Urinary bladder (tissue), 4 donors: ENCODE measurements around the gene RHBDL2. TPM values are rescaled to one million over a fixed set of nuclear protein-coding genes. Genes with fewer than 3 reads are reported as not detected.

Experiments used
- DNase-seq: peaks from one replicate; pipeline ENCODE4 v3.0.0-alpha.2; 2015; ENCODE audit errors: extremely low spot score
- H3K27ac ChIP-seq: one replicate; pipeline ENCODE4 v1.5.1; 2013; ENCODE audit warnings: low read depth, mild to moderate bottlenecking, moderate library complexity
- H3K36me3 ChIP-seq: one replicate; pipeline ENCODE4 v1.6.1; 2013; ENCODE audit warnings: mild to moderate bottlenecking, moderate library complexity; ENCODE audit not compliant: insufficient read depth
- H3K4me1 ChIP-seq: one replicate; pipeline ENCODE4 v1.6.1; 2013; ENCODE audit warnings: mild to moderate bottlenecking, moderate library complexity; ENCODE audit not compliant: insufficient read depth
- H3K4me3 ChIP-seq: one replicate; pipeline ENCODE4 v1.5.1; 2013; ENCODE audit warnings: low read depth, low read length
- WGBS: extraction: QIAGEN DNeasy Blood & Tissue Kit; methylation state at CpG from one replicate; pipeline ENCODE4 v1.1.7; 2013; 5-methylcytosine and 5-hydroxymethylcytosine counted together
- polyA plus RNA-seq: library from polyadenylated mRNA; stranded (reverse); fragments of 200-250 nt; gene quantifications from one replicate; pipeline ENCODE4 v1.2.3, GENCODE V29; 2013
- total RNA-seq: library from RNA; depleted of rRNA; stranded (reverse); fragments of >200 nt; gene quantifications from one replicate; pipeline ENCODE4 v1.2.3, GENCODE V29; 2014
- donor health status: healthy with polysubstance abuse.
- donor health status: healthy.

RHBDL2 gene
- total and polyA plus RNA-seq, 2 donors, result 2.9 to 6.3 TPM

- H3K27ac ChIP-seq, result no peak overlapping the region
- 95% methylated on average over 2 of the region's 2 CpGs for WGBS
- no peak for DNase-seq
- no peaks in the 10 kb centered on the region for H3K4me1 ChIP-seq
- H3K36me3 ChIP-seq, result no peaks in the 10 kb centered on the region
- no peak overlapping the region for H3K4me3 ChIP-seq
Observed at GRCh38 chr1:38885092-38885491, 56.5 kb downstream of the RHBDL2 start.

GRCh38 chr1:38881487-38881886 lies 60.1 kb downstream of the RHBDL2 start, which contains the start of gene GJA9:
Gene GJA9, minus strand, starts transcription at chr1:38881587. Its CDS starts 5,489 bp downstream, at chr1:38876098.
- Histone ChIP-seq H3K36me3 (no peaks in the 10 kb centered on the region), H3K4me3 (no peak within 1 kb of the TSS), H3K27ac (no peak within 1 kb of the TSS), H3K4me1 (no peaks in the 10 kb centered on the region)
- no peak for DNase-seq

GRCh38 chr1:38875811-38876210 lies 65.8 kb downstream of the RHBDL2 start:
- Histone ChIP-seq H3K36me3 (no peaks in the 10 kb centered on the region), H3K4me1 (no peaks in the 10 kb centered on the region), H3K4me3 (no peak overlapping the region), H3K27ac (no peak overlapping the region)
- DNase-seq, result no peak
- 87% methylated on average over 2 of the region's 2 CpGs for WGBS

GRCh38 chr1:38873027-38873969 lies 68.3 kb downstream of the RHBDL2 start, which contains the start of gene MYCBP:
Gene MYCBP, minus strand, starts transcription at chr1:38873348. Its CDS starts 43 bp downstream, at chr1:38873305.
- DNase-seq, result peak; percentile 80
- WGBS, result under 1% methylated on average over 69 of the region's 69 CpGs
- no peaks in the 10 kb centered on the region for H3K4me1 ChIP-seq
- no peaks in the 10 kb centered on the region for H3K36me3 ChIP-seq
- H3K4me3 ChIP-seq, result peak within 1 kb of the TSS; percentile 85
- no peak within 1 kb of the TSS for H3K27ac ChIP-seq

- WGBS, result 5% methylated on average over 25 of the region's 25 CpGs
- peak overlapping the region; percentile 85 for H3K4me3 ChIP-seq
- no peaks in the 10 kb centered on the region for H3K36me3 ChIP-seq
- no peaks in the 10 kb centered on the region for H3K4me1 ChIP-seq
- H3K27ac ChIP-seq, result no peak overlapping the region
- no peak for DNase-seq
Observed at GRCh38 chr1:38872401-38873026, 69.1 kb downstream of the RHBDL2 start.

GRCh38 chr1:38870996-38871395 lies 70.6 kb downstream of the RHBDL2 start:
- H3K27ac ChIP-seq, result no peak overlapping the region
- no peaks in the 10 kb centered on the region for H3K4me1 ChIP-seq
- no peaks in the 10 kb centered on the region for H3K36me3 ChIP-seq
- DNase-seq, result no peak
- WGBS, result 92% methylated on average over 8 of the region's 8 CpGs
- no peak overlapping the region for H3K4me3 ChIP-seq

- no peak overlapping the region for H3K27ac ChIP-seq
- DNase-seq, result no peak
- H3K4me1 ChIP-seq, result no peaks in the 10 kb centered on the region
- 92% methylated on average over 8 of the region's 8 CpGs for WGBS
- no peaks in the 10 kb centered on the region for H3K36me3 ChIP-seq
- H3K4me3 ChIP-seq, result no peak overlapping the region
Observed at GRCh38 chr1:38867208-38867607, 74.4 kb downstream of the RHBDL2 start.

GRCh38 chr1:38865112-38865715 lies 76.4 kb downstream of the RHBDL2 start:
- Histone ChIP-seq H3K4me3 (no peak overlapping the region), H3K4me1 (no peaks in the 10 kb centered on the region), H3K27ac (no peak overlapping the region), H3K36me3 (no peaks in the 10 kb centered on the region)
- DNase-seq, result no peak
- WGBS, result 78% methylated on average over 4 of the region's 4 CpGs

GRCh38 chr1:38860454-38860795 lies 81.2 kb downstream of the RHBDL2 start:
- H3K4me3 ChIP-seq, result peak overlapping the region; percentile 69
- no peaks in the 10 kb centered on the region for H3K4me1 ChIP-seq
- DNase-seq, result no peak
- 6% methylated on average over 6 of the region's 6 CpGs for WGBS
- peaks cover 3% of the 10 kb centered on the region for H3K36me3 ChIP-seq
- H3K27ac ChIP-seq, result no peak overlapping the region

GRCh38 chr1:38859561-38860453 lies 81.8 kb downstream of the RHBDL2 start, which contains the start of gene RRAGC:
Gene RRAGC, minus strand, starts transcription at chr1:38859772. Its CDS starts 126 bp downstream, at chr1:38859646.
- Histone ChIP-seq H3K36me3 (peaks cover 6% of the 10 kb centered on the region), H3K27ac (peak within 1 kb of the TSS; percentile 72), H3K4me1 (no peaks in the 10 kb centered on the region), H3K4me3 (peak within 1 kb of the TSS; percentile 87)
- under 1% methylated on average over 70 of the region's 70 CpGs for WGBS
- peak; percentile 96 for DNase-seq

- H3K4me3 ChIP-seq, result peak overlapping the region; percentile 87
- WGBS, result under 1% methylated on average over 51 of the region's 51 CpGs
- H3K4me1 ChIP-seq, result no peaks in the 10 kb centered on the region
- H3K27ac ChIP-seq, result peak overlapping the region; percentile 72
- no peak for DNase-seq
- peaks cover 6% of the 10 kb centered on the region for H3K36me3 ChIP-seq
Observed at GRCh38 chr1:38858833-38859560, 82.6 kb downstream of the RHBDL2 start.

GRCh38 chr1:38852780-38853179 lies 88.8 kb downstream of the RHBDL2 start:
- no peak overlapping the region for H3K27ac ChIP-seq
- H3K4me1 ChIP-seq, result no peaks in the 10 kb centered on the region
- peaks cover 6% of the 10 kb centered on the region for H3K36me3 ChIP-seq
- H3K4me3 ChIP-seq, result no peak overlapping the region
- no peak for DNase-seq
- 85% methylated on average over 4 of the region's 4 CpGs for WGBS
